GM12878 (cell line): ENCODE results near the gene FBRSL1. TPM values are rescaled to one million over a fixed set of nuclear protein-coding genes. Genes with fewer than 3 reads are reported as not detected.

Experiments
- ATAC-seq: fragments of 200-7000 bp; cut with Tn5 transposase; 3 replicates; pipeline ENCODE4 v1.9.1; 2020; ENCODE audit warnings: mild to moderate bottlenecking, moderate library complexity
- BruUV-seq: library from RNA; stranded (reverse); fragments of 400-500 nt; replicated peaks from 2 replicates; lab custom pipeline; 2021; lab: Mats Ljungman, UMichigan
- CTCF ChIA-PET: fragments of 300-600 bp; sonication (Branson Sonifier 250); formaldehyde crosslinking; extraction: SDS; loops from one replicate; lab custom pipeline; 2021; ENCODE audit warnings: inconsistent platforms; lab: Yijun Ruan, JAX
- POLR2A ChIA-PET: fragments of 350-600 bp; formaldehyde crosslinking; extraction: SDS; loops from one replicate; lab custom pipeline; 2021; ENCODE audit warnings: inconsistent platforms; lab: Charles Lee
- RAD21 ChIA-PET: fragments of 300-600 bp; sonication (Branson Sonifier 250); formaldehyde crosslinking; loops from one replicate; lab custom pipeline; 2023; ENCODE audit warnings: antibody characterized with exemption; ENCODE audit not compliant: unreplicated experiment; lab: Charles Lee
- SMC1A ChIA-PET: fragments of 300-600 bp; sonication (Branson Sonifier 250); formaldehyde crosslinking; loops from one replicate; lab custom pipeline; 2023; ENCODE audit not compliant: unreplicated experiment, uncharacterized antibody; lab: Charles Lee
- DNase-seq: peaks from one replicate; pipeline ENCODE4 v3.0.0-alpha.2; 2011; ENCODE audit warnings: low read depth, low spot score
- FAIRE-seq: peaks from 3 replicates; lab custom pipeline; 2011; peaks lifted over from hg19 to GRCh38; lab: Jason Lieb, UNC
- H2AFZ ChIP-seq: 2 replicates; pipeline ENCODE4 v1.6.0; 2011; ENCODE audit warnings: low read depth, low read length, control low read depth; ENCODE audit not compliant: control insufficient read depth
- H3K27ac ChIP-seq: 2 replicates; pipeline ENCODE4 v1.5.1; 2011; ENCODE audit warnings: control low read depth; ENCODE audit not compliant: control insufficient read depth, insufficient read depth
- H3K27me3 ChIP-seq, 2 experiments: replicated peaks in 1 of 2; 2 replicates each; pipeline versions ENCODE4 v1.6.0 to v1.6.1; 2011; ENCODE audit warnings: low read length in 1 of 2; ENCODE audit not compliant: control insufficient read depth in 2 of 2, insufficient read depth in 2 of 2
- H3K36me3 ChIP-seq, 2 experiments: 2 replicates each; pipeline ENCODE4 v1.5.1; 2011; ENCODE audit warnings: low read length in 1 of 2; ENCODE audit not compliant: control insufficient read depth in 2 of 2, insufficient read depth in 2 of 2
- H3K4me1 ChIP-seq: 2 replicates; pipeline ENCODE4 v1.6.1; 2011; ENCODE audit warnings: mild to moderate bottlenecking, low read length, moderate library complexity, mixed read lengths; ENCODE audit not compliant: control insufficient read depth, insufficient read depth
- H3K4me2 ChIP-seq: 2 replicates; pipeline ENCODE4 v1.6.0; 2011; ENCODE audit warnings: control low read depth; ENCODE audit not compliant: control insufficient read depth, insufficient read depth
- H3K4me3 ChIP-seq: fragments of 200-600 bp; sonication (generic); 2 replicates; pipeline ENCODE4 v1.5.1; 2016
- H3K79me2 ChIP-seq: 2 replicates; pipeline ENCODE4 v1.6.0; 2011; ENCODE audit warnings: low read length; ENCODE audit not compliant: control insufficient read depth, insufficient read depth
- H3K9ac ChIP-seq: 2 replicates; pipeline ENCODE4 v1.8.0; 2011; ENCODE audit warnings: low read length, control low read depth, mixed read lengths; ENCODE audit not compliant: control insufficient read depth, insufficient read depth
- H3K9me3 ChIP-seq: replicated peaks from 3 replicates; pipeline ENCODE4 v1.5.1; 2011; ENCODE audit warnings: mild to moderate bottlenecking, low read length; ENCODE audit not compliant: control insufficient read depth, insufficient read depth
- H4K20me1 ChIP-seq: 2 replicates; pipeline ENCODE4 v1.6.0; 2011; ENCODE audit not compliant: control insufficient read depth, insufficient read depth
- ATF2 ChIP-seq: IDR thresholded peaks from 2 replicates; pipeline ENCODE4 v1.6.1; 2012; ENCODE audit warnings: low read length, inconsistent platforms
- CBFB ChIP-seq: IDR thresholded peaks from 2 replicates; pipeline ENCODE4 v1.6.1; 2016; ENCODE audit warnings: antibody characterized with exemption, low read depth
- CBX3 ChIP-seq: fragments of 200-600 bp; sonication (generic); IDR thresholded peaks from 2 replicates; pipeline ENCODE4 v1.6.1; 2016; ENCODE audit warnings: low read depth, borderline replicate concordance
- ELK1 ChIP-seq: IDR thresholded peaks from 2 replicates; pipeline ENCODE4 v1.6.1; 2012; ENCODE audit warnings: low read depth, low read length, improper control_type of control experiment
- EZH2 ChIP-seq: IDR thresholded peaks from 2 replicates; pipeline ENCODE4 v1.6.1; 2012; ENCODE audit warnings: low read depth, mild to moderate bottlenecking, control low read depth, inconsistent platforms, low read length, borderline replicate concordance; ENCODE audit not compliant: control insufficient read depth
- RELB ChIP-seq: fragments of 450-650 bp; IDR thresholded peaks from 2 replicates; pipeline ENCODE4 v1.6.1; 2017; ENCODE audit warnings: low read depth, mild to moderate bottlenecking, moderate library complexity
- SMAD5 ChIP-seq: IDR thresholded peaks from 2 replicates; pipeline ENCODE4 v1.6.1; 2016; ENCODE audit warnings: antibody characterized with exemption, low read depth
- ZNF384 ChIP-seq: IDR thresholded peaks from 2 replicates; pipeline ENCODE4 v1.6.1; 2012; ENCODE audit warnings: low read depth, mild to moderate bottlenecking, low read length, improper control_type of control experiment, borderline replicate concordance
- ZNF622 ChIP-seq: fragments of 450-650 bp; IDR thresholded peaks from 2 replicates; pipeline ENCODE4 v1.6.1; 2017; ENCODE audit warnings: mild to moderate bottlenecking, inconsistent platforms
- WGBS: methylation state at CpG from one replicate; pipeline ENCODE4 v1.1.6; 2016; ENCODE audit warnings: low lambda C conversion rate; ENCODE audit not compliant: insufficient replicate concordance, insufficient coverage; ENCODE audit errors: missing lambda C conversion rate; 5-methylcytosine and 5-hydroxymethylcytosine counted together
- in situ Hi-C: fragments of 300-500 bp; cut with MboI; formaldehyde crosslinking; loops from 9 replicates; pipeline ENCODE4 v1.14.3; 2018; ENCODE audit warnings: mixed read lengths
- intact Hi-C: fragments of 100-400 bp; cut with micrococcal nuclease; formaldehyde crosslinking; loops from one replicate; pipeline ENCODE4 v1.14.2; 2022; ENCODE audit not compliant: unreplicated experiment
- polyA plus RNA-seq, 11 experiments: library from polyadenylated mRNA; depleted of rRNA in 4 of 11; unstranded in 6 of 11; stranded (reverse) in 5 of 11; fragments of >200 nt; fragmentation: Nextera tagmentation in 4 of 11; fragmentation: Illumina TruSeq in 1 of 11; extraction: Ambion mirVana in 4 of 11; extraction: Trizol in 1 of 11; gene quantifications; 1 replicate in 1 of 11; 2 replicates in 10 of 11; pipeline versions ENCODE4 v1.2.1 to v1.2.3, GENCODE V29; 2011 to 2016; ENCODE audit warnings: inconsistent platforms in 2 of 11, missing spikeins in 2 of 11, low read depth in 1 of 11
- total RNA-seq, 4 experiments: library from RNA; depleted of rRNA in 3 of 4; stranded (reverse); fragments of >200 nt in 3 of 4; fragmentation: Illumina TruSeq in 1 of 4; extraction: Trizol in 1 of 4; gene quantifications; 2 replicates each; pipeline versions ENCODE4 v1.2.1 to v1.2.3, GENCODE V29; 2013 to 2021

Gene FBRSL1
- total and polyA plus RNA-seq, 10 of the 15 experiments (the other 5 are each of a cell fraction or from before 2014, with no cell fraction given): 0.19 to 55.1 (median 4.1) TPM

GRCh38 chr12:132524405-132524804, 34.5 kb downstream of the FBRSL1 start:
- Histone ChIP-seq H3K9ac (no peak overlapping the region), H4K20me1 (no peaks in the 10 kb centered on the region; the same call in 1 of the 2 replicates), H3K4me2 (no peak overlapping the region), H3K9me3 (no peaks in the 10 kb centered on the region), H3K4me1 (no peaks in the 10 kb centered on the region; the same call in 1 of the 2 replicates), H3K4me3 (no peak overlapping the region), H3K27ac (no peak overlapping the region), H3K27me3 (no peaks in the 10 kb centered on the region), H3K79me2 (no peaks in the 10 kb centered on the region), H2AFZ (no peak overlapping the region), H3K36me3 (no peaks in the 10 kb centered on the region; a peak in 1 of 4 replicates)
- no peak for TF ChIP-seq EZH2
- TF ChIP-seq CBX3: no peak
- TF ChIP-seq ZNF622: no peak
- no peak for TF ChIP-seq ELK1
- no peak for TF ChIP-seq RELB
- no peak for TF ChIP-seq SMAD5
- no peak for TF ChIP-seq ZNF384
- TF ChIP-seq CBFB: no peak
- no peak for TF ChIP-seq ATF2
- ChIA-PET RAD21 (interaction anchor here (1.0 to 3.3 kb wide), 4 partner anchors 86 to 110 kb away, joined by 3 to 23 read pairs (median 3); partner anchors contain the start of gene LRCOL1), SMC1A (interaction anchor here (0.5 to 1.4 kb wide), 2 partner anchors 89 to 108 kb away, joined by 3 to 5 read pairs; no protein-coding TSS in a partner anchor), POLR2A (no interaction called here), CTCF (interaction anchor here (0.9 to 3.0 kb wide), 4 partner anchors 21 to 371 kb away, joined by 3 to 44 read pairs (median 4); no protein-coding TSS in a partner anchor)
- DNase-seq: no peak
- BruUV-seq: no TSS peak
- in situ Hi-C loops (no loop called here), intact Hi-C loops (loop anchor here (1.0 kb wide), 1 partner anchor 109 kb away; no protein-coding TSS in a partner anchor)
- FAIRE-seq: no peak
- ATAC-seq: peak; percentile 7; the same call in 1 of the 3 replicates
- 76% methylated on average over 16 of the region's 16 CpGs for WGBS
